DMS53 treated with DMSO at 0.1 percent for 48 hours (cell line): ENCODE results near the gene ZNF343.

ENCODE experiments used
- DNase-seq: peaks from one replicate; lab custom pipeline; 2025; ENCODE audit not compliant: unreplicated experiment; lab: John Stamatoyannopoulos, UW

ZNF343 gene

DNA sequence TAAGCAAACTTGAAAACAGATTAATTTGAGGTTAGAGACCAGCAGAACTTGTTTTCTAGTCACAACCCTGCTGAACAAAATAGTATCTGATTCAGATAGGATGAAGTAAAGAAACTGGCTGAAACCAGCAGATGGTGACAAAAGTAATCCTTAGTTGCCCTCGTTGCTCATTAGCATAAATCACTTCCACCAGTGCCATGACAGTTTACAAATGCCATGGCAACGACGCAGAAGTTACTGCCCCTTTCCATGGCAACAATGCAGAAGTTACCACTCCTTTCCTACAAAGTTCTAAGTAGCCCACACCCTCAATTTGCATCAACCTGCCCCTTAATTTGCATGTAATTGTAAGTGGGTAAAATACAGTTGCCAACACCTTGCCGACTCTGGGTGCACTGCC, 61.9 kb downstream of the ZNF343 start:
- DNase-seq = no peak
